Measurements from ENCODE around the gene FNTB. TPM values are rescaled to one million over a fixed set of nuclear protein-coding genes. Genes with fewer than 3 reads are reported as not detected.
"Not testable (repeated sequence)": the region's sequence is repeated elsewhere in the genome, so short reads cannot be mapped to it uniquely, and the experiment has no call there.

FNTB gene
- total RNA-seq, 1 donor from 2014 or later: 16.7 TPM

DNA sequence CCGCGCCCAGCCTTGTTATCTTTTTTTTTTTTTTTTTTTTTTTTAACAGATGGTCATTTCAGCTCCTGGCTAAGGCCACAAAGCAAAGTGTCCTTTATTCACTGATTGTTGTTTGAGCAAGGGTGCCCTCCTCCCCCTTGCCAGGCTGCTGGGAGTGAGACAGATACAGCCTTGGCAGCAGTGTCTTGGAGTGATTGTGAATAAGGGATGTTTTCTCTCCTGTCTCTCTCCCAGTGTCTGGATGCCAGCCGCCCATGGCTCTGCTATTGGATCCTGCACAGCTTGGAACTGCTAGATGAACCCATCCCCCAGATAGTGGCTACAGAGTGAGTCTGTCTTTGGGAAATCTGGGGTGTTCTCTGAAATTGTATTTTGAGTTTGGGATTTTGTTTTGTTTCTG, 28.7 kb downstream of the FNTB start:
- no peak for DNase-seq (ENCODE audit: low spot score)

DNA sequence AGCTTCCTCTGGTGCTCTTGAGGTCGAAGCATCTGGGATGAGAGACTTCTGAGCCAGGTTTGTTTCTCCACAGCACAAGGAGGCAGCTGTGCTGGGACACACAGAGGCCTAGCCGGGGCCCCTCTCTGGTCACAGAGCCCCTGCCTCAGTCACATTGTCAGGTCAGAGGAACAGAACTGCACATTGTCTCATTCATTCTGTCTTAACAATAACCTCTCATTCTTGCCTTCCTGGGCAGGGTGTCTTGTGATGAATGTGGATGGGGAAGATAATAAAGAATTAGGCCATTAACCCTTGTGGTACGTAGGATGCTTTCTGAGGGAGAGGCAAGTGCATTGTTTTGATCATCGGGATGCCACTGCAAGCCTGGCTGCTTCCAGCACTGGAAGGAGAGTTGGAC, 29.8 kb downstream of the FNTB start:
- no peak for DNase-seq (ENCODE audit: low spot score)

DNA sequence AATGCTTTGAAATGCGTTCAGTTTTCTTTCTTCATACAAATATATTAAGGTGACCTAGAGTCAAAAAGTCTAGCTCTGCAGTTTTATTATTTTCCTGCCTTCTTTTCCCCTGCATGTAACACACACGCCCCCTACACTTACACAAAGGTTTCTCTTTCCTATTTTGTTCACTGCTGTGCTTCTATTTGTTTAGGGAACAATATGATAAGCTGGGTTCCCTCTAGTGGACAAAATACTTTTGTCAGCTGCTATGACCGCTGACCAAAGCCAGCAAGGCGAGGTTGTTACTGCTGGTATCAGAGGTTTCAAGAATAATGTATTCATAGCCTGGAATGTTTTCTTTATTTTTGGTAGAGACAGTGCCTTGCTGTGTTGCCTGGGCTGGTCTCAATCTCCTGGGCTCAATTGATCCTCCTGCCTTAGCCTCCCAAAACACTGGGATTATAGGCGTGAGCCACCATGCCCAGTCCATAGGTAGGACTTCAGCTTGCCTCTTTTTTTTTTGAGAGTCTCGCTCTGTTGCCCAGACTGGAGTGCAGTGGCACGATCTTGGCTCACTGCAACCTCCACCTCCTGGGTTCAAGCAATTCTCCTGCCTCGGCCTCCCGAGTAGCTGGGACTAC, 33.4 kb downstream of the FNTB start:
- DNase-seq (ENCODE audit: low spot score): peak; percentile 30

DNA sequence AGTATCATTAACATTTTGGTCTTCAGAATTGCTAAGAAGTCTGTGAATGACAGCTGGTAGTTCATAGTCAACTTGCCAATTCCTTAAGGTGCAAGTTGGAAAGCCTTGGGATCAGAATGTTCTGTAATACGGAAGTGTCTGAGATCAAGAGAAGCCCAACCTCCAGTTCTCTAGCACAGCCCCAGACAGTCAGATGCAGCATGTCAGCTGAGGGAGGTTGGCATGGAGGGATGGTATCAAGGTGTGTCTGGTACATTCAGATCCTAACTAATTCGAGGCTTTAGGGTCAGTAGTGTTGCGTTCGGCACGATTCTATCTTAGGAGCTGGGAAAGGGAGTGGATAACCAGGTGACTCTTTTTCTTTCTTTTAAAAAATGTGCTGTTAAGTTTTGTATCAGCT, 38.3 kb downstream of the FNTB start:
- DNase-seq (ENCODE audit: low spot score): no peak

DNA sequence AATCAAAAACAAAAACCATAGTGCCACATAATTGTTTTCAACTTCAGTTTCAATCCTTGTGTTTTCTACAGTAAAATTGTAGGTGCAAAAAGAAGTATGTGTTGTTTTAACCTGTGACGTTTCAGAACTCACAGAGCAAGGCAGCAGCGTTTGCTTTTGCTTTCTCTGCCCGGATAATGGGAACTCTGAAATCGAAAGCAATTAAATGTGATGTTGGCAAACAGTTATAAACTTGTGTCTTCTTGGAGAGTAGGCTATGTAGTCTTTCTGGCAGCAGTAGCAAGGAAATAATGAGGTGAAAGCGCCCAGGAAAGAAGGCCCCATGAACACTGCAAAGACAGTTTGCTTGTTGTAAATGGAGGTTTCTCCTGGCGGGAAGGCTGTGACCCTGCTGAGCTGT, 39.1 kb downstream of the FNTB start:
- no peak for DNase-seq (ENCODE audit: low spot score)

DNA sequence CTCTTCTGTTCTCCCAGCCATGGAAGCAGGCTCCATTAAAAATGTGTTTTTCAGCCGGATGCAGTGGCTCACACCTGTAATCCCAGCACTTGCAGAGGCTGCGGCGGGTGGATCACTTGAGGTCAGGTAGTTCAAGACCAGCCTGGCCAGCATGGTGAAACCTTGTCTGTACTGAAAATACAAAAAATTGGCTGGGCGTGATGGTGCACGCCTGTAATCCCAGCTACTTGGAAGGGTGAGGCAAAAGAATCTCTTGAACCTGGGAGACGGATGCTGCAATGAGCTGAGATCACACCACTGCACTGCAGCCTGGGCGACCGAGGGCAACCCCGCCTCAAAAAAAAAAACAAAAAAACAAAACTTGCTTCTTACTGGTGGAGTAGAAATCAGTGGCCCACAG, 39.8 kb downstream of the FNTB start:
- no peak for DNase-seq (ENCODE audit: low spot score)

DNA sequence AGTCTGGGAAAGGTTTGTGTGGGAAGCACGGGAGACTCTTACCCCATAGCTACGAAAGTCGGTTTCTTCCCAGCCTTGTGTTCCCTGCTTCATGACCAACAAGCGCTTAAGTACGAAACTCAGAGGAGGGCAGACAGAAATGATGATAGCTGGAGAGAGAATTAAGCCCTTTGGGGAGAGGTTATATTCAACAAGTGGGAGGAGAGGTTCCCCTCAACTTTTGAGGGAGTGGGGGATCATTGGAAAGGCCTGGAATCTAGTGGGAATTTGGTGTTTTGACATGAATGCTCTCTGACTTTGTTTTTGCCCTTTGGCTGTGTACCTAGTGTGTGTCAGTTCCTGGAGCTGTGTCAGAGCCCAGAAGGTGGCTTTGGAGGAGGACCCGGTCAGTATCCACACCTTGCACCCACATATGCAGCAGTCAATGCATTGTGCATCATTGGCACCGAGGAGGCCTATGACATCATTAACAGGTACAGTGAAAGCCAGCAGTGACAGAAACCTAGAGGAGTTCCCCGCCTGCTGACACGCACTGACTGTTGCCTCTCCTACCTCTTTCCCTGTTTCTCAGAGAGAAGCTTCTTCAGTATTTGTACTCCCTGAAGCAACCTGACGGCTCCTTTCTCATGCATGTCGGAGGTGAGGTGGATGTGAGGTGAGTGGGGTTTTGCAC, 40.6 kb downstream of the FNTB start:
- DNase-seq (ENCODE audit: low spot score): no peak

DNA sequence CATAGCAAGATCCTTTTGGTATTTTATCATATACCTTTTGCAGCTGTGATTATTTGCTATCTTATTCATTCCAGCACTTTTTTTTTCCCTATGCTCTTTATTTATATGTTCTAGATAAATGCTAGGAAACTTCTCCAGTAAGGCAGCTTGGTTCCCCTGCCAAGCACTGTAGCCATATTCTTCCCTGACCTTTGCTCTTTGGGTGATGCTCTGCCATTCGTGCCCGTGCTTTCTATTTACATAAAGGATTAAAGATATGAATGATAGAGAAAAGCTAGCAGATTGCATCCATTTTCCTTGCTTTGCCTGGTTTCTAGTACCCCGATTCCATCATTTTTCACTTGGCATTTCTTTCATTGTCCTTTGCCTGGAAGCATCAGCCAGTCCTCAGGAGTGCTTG, 42.2 kb downstream of the FNTB start:
- no peak for DNase-seq (ENCODE audit: low spot score)

DNA sequence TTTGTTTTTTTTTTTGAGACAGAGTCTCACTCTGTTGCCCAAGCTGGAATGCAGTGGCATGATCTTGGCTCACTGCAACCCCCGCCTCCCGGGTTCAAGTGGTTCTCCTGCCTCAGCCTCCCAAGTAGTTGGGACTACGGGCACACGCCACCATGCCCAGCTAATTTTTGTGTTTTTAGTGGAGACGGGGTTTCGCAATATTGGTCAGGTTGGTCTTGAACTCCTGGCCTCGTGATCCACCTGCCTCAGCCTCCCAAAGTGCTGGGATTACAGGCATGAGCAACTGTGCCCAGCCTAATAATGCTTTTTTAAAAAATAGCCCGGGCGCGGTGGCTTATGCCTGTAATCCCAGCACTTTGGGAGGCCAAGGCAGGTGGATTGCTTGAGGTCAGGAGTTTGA, 44.6 kb downstream of the FNTB start:
- not testable (repeated sequence) for DNase-seq (ENCODE audit: low spot score)

DNA sequence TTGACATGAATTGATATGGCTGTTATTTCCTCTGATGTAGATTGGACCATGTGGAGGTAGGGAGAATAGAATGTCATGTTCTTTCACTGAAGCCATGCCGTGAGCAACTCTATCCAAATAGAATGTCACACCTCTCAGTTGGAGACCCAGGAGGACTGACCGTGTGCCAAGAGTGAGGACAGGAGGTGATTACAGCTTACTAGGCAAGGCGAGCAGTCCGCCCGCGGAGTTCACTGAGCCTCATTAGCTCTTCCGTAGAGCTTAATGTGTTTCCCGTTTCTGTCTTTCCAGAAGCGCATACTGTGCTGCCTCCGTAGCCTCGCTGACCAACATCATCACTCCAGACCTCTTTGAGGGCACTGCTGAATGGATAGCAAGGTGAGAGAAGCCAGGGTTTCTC, 45.6 kb downstream of the FNTB start:
- no peak for DNase-seq (ENCODE audit: low spot score)

DNA sequence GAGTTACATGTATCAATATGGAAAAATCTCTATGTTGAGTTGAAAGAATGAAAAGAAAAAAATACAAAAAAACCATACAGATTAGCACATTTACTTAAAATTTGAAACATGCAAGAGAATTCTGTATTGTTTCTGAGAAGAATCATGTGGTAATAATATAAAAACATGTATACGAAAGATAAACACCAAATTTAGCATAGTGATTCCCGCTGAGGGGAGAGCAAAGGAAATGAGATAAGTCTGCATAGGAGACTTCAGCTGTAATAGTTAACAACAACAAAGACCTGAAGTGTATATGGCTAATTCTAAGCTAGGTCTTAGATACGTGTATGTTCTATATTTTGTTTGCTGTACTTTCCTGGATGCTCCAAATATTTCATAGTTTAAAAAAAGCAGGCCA, 46.5 kb downstream of the FNTB start:
- no peak for DNase-seq (ENCODE audit: low spot score)

DNA sequence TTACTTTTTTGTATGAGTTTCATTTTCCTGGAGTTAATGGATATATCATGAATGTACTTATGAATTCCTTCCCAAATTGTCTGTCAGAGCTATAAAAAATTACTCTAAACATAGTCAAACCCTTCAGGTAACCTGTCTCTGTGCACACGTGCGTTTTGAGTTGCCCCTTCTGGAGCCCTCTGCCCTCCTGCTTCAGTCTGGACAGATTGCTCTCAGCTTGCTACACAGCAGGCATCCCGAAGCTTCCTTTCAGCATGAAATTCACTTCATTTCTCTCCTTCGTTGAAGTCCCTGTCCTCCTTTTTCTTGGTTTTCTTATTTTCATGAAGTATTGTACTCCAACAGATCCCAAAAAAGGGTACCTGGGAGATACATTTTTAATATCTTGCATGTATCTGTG, 47.3 kb downstream of the FNTB start:
- no peak for DNase-seq (ENCODE audit: low spot score)

DNA sequence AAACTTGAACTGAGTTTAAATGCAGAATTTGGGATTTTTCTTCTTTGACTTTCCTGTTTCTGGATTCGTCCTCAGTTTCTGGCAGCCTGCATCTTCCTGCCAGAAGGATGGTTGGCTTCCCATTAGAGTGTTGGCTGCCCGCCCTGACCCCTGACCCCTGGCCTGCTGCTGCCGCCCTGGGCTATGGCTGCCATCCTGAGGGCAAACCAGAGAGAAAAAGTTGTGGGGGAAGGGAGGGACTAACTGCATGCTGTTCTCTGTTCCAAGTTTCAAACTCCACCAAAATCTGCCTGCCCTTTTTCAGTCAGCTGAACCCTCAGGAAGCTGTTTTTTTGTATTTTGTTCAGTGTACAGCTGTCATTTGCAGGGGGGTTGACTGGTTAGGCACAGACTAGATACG, 48.4 kb downstream of the FNTB start:
- DNase-seq (ENCODE audit: low spot score): peak; percentile 45

DNA sequence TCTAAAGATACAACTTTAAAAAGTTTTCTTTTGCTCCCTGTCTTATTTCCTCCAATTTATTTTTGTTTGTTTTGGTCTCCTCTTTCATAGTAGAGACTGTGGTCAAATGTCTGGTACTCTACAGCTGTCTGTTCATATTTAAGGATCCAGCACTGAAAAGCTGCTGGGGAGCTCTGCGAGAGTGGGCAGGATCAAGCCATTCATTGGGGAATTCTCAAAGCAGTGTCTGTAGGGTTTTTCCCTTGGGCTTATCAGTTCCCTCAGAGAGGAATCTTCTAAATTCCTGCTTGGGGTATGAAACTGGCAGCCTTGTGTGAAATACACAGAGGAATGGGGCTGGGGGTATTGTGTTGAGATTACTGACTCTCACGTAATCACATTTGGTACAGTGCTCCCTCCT, 52.3 kb downstream of the FNTB start:
- DNase-seq (ENCODE audit: low spot score): no peak

DNA sequence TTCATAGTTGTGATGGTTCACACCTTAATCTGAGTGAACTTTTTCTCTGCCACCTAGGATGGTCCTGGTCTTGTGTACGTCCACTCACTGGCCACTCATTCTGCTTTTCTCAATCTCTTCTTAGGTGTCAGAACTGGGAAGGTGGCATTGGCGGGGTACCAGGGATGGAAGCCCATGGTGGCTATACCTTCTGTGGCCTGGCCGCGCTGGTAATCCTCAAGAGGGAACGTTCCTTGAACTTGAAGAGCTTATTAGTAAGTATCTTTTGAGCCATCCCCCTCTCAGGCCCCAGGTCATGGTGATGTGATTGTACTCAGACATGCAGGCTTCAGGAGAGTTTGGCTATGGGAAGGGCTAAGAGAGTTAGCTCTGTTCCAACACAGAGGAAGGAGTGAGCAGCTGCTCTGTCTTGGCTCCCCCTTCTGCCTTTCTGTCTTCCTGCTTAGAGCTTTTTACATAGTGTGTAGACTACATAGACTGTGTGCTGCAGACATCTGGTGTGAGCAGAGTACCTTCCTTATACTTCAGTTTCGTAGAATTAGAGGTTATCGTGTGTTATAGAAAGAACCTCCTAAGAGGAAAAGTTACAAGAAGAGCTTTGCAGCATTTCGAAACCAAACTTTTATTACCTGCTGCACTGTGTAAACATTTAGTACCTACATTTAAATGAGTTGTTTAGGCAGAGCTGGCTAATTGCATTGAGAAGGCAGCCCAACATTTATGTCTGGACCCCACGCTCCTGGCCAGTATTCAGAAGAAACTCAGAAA, 54.2 kb downstream of the FNTB start:
- no peak for DNase-seq (ENCODE audit: low spot score)

DNA sequence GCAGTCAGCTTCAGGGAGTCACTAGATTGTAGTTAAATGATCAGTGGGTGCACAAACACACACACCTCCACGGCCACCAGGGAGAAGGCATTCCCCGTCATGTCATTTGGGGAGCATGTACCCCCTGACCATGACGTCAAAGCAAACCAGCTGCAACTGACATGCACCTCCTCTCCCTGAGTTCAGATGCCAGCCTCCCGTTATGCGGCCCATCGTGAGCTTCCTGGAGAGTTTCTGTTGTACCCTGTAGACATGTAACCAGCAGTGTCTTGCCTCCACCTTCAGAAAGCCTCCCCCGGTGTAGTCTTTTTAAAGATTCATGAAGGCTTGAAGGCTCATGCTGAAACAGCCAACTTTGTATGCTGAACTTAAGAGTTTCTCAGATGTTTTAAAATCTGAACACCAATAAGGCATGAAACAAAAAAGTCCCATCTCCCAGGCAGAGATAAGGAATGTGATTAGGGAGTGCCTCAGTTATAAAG, 54.8 kb downstream of the FNTB start:
- DNase-seq (ENCODE audit: low spot score): no peak

DNA sequence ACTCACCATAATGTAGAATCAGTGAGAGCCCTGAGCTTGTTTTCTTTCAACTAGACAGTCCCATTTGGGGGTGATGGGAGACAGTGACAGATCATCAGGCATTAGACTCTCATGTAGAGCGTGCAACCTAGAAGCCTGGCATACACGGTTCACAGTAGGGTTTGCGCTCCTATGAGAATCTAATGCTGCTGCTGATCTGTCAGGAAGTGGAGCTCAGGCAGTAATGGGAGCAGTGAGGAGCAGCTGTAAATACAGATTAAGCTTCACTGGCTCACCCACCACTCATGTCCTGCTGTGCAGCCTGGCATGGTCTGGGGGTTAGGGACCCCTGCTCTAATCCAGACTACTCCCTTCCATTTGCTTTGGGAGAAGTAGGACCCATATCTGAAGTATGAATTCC, 55.6 kb downstream of the FNTB start:
- DNase-seq (ENCODE audit: low spot score): no peak

DNA sequence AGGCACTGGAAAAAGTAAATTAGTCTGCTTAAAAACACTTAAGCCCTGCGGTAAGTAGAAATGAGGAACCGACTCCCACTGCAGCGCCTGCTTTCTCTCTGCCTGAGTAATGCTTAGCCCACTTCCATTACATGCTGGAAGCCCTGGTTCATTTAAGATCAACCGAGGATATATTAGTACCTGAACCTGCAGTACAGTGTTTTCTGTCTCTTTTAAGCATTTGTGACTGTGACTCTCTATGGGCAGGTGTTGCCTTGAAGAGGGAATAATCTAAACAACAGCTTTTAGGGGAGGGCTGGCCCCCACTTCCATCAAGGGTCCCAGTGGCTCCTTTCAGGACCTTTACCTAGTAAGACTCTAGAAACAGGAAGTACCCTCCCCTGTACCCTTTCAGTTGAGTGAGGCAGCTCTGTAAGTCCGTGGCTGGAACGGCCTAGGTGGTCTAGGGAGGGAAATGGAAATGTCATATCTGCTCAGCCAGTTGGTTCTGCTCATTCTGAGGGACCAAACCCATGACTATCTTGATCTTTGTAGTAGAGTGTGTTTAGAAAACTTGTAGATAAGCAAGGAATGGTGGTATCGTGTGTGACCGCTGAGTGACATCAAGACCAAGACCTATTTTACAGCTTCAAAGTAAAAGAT, 56.2 kb downstream of the FNTB start:
- no peak for DNase-seq (ENCODE audit: low spot score)

DNA sequence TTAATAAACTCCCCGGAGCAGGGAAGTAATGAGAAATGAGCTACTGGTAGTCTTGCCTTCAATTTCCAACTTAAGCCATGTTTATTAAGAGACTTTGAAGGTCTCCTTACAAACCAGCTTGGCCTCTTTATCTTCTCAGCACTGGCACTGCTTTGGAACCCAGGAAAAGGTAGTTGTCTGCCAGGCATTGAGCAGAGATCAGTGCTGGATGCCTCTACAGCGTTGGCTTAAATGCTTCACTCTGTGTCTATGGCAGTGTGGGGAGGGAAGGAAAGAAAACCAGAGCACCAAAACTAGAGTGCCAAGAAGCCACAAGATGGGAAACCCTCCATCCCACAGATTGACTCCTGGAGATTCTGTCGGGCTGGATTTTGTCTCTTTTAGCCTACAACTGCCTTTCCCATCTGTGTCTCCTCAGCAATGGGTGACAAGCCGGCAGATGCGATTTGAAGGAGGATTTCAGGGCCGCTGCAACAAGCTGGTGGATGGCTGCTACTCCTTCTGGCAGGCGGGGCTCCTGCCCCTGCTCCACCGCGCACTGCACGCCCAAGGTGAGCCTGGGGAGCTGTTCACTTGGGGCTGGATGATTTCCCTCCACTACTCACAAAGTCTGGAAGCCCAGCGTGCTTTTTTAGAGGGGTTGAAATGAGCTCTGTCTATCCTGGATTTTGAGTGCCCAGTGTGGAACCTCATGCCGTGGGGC, 57.3 kb downstream of the FNTB start:
- DNase-seq (ENCODE audit: low spot score): no peak

DNA sequence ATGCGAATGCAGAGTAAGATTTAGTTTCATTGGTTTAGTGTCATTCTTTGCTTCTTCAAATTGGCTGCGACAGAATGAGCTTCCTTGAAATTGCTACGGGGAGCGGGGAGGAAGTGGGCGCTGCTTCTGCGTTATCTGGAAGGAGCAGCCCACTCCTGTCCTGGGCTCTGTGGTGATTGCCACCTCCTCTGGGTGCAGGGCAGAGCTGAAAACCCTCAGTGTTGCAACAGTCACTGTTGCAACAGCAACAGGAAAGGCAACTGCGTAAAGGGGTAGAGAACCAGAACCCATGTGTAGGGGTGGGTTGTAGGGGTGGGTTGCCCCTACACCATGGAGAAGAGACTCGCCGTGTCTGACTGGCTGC, 57.9 kb downstream of the FNTB start:
- DNase-seq (ENCODE audit: low spot score): peak; percentile 22

DNA sequence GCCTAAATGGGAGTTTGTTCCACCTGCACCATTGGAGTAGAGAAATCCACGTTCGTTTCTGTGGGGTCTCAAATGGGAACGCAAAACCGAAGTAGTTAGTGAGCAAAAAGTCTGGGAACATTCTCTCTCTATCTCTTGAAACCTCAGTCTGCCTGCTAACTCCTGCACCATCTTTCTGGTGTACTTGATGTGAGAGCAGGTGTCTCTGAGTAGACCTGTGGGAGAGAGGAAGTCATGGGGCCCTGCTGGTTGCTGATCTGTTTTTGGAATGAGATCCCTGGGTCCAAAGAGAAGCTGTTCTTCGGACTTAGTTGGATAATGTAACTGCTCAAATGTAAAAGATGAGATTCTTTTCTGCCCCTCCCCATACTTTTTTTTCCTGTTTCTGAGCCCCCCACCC, 58.3 kb downstream of the FNTB start:
- DNase-seq (ENCODE audit: low spot score): no peak

DNA sequence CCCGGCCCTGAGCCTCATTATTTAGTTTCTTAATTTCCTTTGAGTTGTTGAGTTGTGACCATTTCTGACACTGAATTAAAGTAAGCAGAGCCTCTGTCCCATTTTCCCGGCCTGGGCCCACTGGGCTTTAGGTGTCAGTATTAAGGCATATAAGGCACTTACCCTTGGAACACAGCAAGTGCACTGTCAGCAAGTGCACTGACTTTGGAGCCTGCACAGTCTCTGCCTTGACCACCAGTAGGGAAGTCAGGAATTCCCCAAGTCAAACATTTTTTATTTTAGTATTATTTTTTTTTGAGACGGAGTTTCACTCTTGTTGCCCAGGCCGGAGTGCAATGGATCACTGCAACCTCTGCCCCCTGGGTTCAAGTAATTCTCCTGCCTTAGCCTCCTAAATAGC, 59.0 kb downstream of the FNTB start:
- no peak for DNase-seq (ENCODE audit: low spot score)
